MM.1S (cell line): Measurements from ENCODE around the gene MRPL51.

Experiments
- EZH2phosphoT487 ChIP-seq: fragments of 300-600 bp; sonication (generic); IDR thresholded peaks from 2 replicates; pipeline ENCODE4 v1.6.1; 2018; ENCODE audit warnings: antibody characterized with exemption, low read length
- TF ChIP-seq, protein P1 (sequence below): fragments of 300-600 bp; sonication (generic); IDR thresholded peaks from 2 replicates; pipeline ENCODE4 v1.5.1; 2016; ENCODE audit warnings: antibody characterized with exemption, low read length, mixed read lengths

DNA sequence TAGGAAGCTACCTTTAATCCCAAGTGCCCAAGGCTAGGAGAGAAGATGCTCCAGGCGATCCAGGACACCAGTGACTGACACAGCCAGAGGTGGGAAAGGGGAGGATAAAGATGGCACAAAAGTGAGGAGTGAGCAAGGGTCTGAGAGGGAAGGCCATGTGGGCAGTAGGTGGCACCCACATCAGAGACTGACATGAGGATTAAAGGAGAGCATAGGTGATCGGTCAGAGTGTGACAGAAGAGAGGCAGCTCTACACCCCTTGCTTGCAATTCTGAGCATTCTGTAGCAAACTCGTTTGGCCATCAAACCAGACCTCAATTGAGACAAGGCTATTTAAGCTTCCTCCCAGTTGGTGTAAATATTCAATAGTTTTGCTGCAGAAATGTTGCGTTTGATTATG is 49.0 kb downstream of the MRPL51 start:
- TF ChIP-seq, protein P1, sequence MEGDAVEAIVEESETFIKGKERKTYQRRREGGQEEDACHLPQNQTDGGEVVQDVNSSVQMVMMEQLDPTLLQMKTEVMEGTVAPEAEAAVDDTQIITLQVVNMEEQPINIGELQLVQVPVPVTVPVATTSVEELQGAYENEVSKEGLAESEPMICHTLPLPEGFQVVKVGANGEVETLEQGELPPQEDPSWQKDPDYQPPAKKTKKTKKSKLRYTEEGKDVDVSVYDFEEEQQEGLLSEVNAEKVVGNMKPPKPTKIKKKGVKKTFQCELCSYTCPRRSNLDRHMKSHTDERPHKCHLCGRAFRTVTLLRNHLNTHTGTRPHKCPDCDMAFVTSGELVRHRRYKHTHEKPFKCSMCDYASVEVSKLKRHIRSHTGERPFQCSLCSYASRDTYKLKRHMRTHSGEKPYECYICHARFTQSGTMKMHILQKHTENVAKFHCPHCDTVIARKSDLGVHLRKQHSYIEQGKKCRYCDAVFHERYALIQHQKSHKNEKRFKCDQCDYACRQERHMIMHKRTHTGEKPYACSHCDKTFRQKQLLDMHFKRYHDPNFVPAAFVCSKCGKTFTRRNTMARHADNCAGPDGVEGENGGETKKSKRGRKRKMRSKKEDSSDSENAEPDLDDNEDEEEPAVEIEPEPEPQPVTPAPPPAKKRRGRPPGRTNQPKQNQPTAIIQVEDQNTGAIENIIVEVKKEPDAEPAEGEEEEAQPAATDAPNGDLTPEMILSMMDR, result no peak
- TF ChIP-seq EZH2phosphoT487, result no peak
